ENCODE results near the gene PRTG. TPM values are rescaled to one million over a fixed set of nuclear protein-coding genes. Genes with fewer than 3 reads are reported as not detected.
A peak's percentile ranks its signal among the peaks of the same experiment; 100 is the strongest.
"Not testable (repeated sequence)": the region's sequence is repeated elsewhere in the genome, so short reads cannot be mapped to it uniquely, and the experiment has no call there.

PRTG gene
- total RNA-seq (not detected), polyA plus RNA-seq (not detected), total RNA-seq (0 to 0.60 (median 0) reads per million in 6 experiments)

DNA sequence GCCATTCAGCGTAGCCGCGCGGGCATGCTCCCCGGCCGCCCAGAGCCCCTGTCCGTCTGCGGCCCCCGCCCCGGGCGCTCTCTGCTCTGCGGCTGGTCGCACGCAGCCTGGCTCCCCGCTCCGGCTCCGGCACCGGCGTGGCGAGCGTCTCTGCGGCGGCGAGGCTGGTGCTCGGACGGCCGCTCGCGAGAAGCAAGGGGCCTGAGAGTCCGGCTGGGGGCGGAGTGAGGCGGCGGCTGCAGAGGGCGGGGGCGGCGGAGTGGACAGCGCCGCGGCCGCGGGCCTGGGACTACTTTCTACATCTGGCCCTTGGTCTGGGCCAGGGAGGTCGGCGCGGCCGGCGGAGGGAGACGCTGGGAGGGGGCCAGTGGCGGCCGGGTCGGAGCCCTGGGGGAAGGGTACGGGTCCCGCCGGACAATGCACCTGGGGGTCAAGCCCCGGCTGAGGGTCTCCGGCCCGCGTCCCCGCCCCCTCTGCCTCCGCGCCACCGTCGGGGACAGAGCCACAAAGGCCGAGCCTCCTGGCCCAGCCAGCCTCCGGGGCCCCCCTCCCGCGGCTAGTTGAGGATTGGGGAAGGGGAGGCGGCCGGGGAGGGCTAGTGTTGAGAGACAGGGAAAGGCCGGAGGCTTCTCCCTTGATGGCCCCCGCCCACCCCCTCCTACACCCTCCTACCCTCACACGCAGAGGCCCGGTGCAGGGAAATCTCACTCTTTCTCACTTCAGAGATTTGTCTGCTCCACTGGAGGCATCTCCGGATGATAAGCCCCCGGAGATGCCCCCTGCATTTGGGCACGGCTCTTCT lies at the start of gene PRTG:
Gene PRTG (minus strand): TSS at position 226 of the 802 bp plus-strand sequence. CDS start 221 bp downstream, at position 5.
- no peak for DNase-seq
- POLR2A ChIA-PET: no interaction called here
- peaks cover 2 to 6% (median 5%) of the 10 kb centered on the region in 4 donors for H3K4me1 Mint-ChIP-seq

DNA sequence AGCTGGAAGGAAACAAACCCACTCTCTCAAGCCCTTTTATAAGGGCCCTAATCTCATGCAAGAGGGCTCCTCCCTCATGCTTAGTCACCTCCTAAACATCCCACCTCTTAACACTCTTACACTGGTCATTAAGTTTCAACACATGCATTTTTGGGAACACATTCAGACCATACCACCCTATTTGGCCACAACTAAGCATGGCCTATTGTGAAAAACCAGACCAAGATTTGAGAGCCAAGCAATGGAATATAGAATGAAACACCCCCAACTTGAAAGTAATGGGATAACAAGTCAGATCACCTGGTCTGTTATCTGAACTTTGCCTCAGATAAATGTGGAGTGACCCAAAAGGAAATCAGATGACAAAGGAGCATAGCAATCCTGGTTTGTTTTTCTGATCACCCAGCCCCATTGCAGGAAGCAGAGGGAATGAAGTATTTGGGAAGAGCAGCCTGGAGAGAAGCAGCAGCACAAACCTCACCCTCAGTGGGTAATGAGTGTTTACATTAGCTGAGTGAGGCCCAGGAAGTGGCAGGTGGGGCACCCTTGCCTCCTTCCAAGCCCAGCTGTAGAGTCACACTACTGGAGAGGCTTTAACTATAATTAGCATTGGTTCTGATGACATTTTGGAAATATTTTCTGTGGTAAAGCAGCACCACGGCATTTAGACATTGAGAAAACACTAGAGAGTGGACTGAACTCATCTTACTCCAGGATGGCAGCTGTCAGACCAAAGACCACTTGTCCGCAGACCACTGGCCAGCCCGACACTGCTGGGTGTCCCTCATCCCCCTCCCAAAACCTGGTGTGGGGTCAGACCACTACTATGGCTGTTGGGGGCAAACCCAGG lies 48.8 kb upstream of the PRTG start:
- Mint-ChIP-seq H3K27ac (no peak overlapping the region), H3K4me1 (no peaks in the 10 kb centered on the region), H3K36me3 (peaks cover 0 to 5% (median 0%) of the 10 kb centered on the region in 3 donors), H3K27me3 (peaks cover 3 to 22% (median 8%) of the 10 kb centered on the region in 5 donors), H3K9me3 (peaks cover 0 to 18% (median 7%) of the 10 kb centered on the region in 9 donors), H3K4me3 (no peak overlapping the region)
- ATAC-seq: no peak
- POLR2A ChIA-PET: no interaction called here
- no peak for DNase-seq

More for the DNA sequence above, at the start of gene PRTG:
- no peak for ATAC-seq
- Mint-ChIP-seq H3K9me3 (no peaks in the 10 kb centered on the region), H3K27me3 (peaks cover 19 to 31% (median 29%) of the 10 kb centered on the region in 5 donors), H3K36me3 (no peaks in the 10 kb centered on the region), H3K4me3 (peak within 1 kb of the TSS; percentile 44 to 81 (median 75)), H3K27ac (peak within 1 kb of the TSS in 1 of 10 donors; percentile 40)

GRCh38 chr15:55789066-55789660 lies 46.2 kb upstream of the PRTG start:
- POLR2A ChIA-PET: no interaction called here
- ATAC-seq: no peak

GRCh38 chr15:55786341-55786740 lies 43.4 kb upstream of the PRTG start:
- Mint-ChIP-seq H3K36me3 (no peaks in the 10 kb centered on the region), H3K4me1 (no peaks in the 10 kb centered on the region), H3K27ac (no peak overlapping the region), H3K9me3 (peaks cover 0 to 6% (median 0%) of the 10 kb centered on the region in 9 donors), H3K4me3 (no peak overlapping the region), H3K27me3 (peaks cover 0 to 27% (median 3%) of the 10 kb centered on the region in 5 donors)
- no peak for DNase-seq
- ATAC-seq: no peak
- POLR2A ChIA-PET: interaction anchor here (0.5 kb wide), 1 partner anchor 39 kb away, joined by 6 read pairs; no protein-coding TSS in a partner anchor

More at GRCh38 chr15:55789066-55789660, 46.2 kb upstream of the PRTG start:
- peak overlapping the region in 1 of 10 donors; percentile 18 for H3K27ac Mint-ChIP-seq
- H3K4me3 Mint-ChIP-seq: no peak overlapping the region
- peaks cover 0 to 11% (median 2%) of the 10 kb centered on the region in 9 donors for H3K9me3 Mint-ChIP-seq
- peak in 8 of 10 donors; percentile 1 to 32 (median 14) for DNase-seq
- peaks cover 0 to 5% (median 0%) of the 10 kb centered on the region in 3 donors for H3K36me3 Mint-ChIP-seq
- no peaks in the 10 kb centered on the region for H3K4me1 Mint-ChIP-seq
- peaks cover 0 to 11% (median 4%) of the 10 kb centered on the region in 5 donors for H3K27me3 Mint-ChIP-seq

DNA sequence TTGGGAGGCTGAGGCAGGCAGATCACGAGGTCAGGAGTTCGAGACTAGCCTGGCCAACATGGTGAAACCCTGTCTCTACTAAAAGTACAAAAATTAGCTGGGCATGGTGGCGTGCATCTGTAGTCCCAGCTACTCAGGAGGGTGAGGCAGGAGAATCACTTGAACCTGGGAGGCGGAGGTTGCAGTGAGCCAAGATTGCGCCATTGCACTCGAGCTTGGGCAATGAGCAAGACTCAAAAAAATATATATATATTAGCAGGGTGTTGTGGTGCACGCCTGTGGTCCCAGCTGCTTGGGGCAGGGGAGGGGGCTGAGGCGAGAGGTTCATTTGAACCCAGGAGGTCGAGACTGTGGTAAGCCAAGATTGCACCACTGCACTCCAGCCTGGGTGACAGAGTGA lies 42.6 kb upstream of the PRTG start:
- POLR2A ChIA-PET, H3K4me3 Mint-ChIP-seq, DNase-seq, H3K4me1 Mint-ChIP-seq, H3K36me3 Mint-ChIP-seq, H3K9me3 Mint-ChIP-seq, ATAC-seq, H3K27ac Mint-ChIP-seq: not testable (repeated sequence)
- peaks cover 0 to 28% (median 3%) of the 10 kb centered on the region in 5 donors for H3K27me3 Mint-ChIP-seq

- H3K36me3 Mint-ChIP-seq: peaks cover 0 to 7% (median 0%) of the 10 kb centered on the region in 3 donors
- no peak for ATAC-seq
Measured at GRCh38 chr15:55784286-55784685, 41.3 kb upstream of the PRTG start.

DNA sequence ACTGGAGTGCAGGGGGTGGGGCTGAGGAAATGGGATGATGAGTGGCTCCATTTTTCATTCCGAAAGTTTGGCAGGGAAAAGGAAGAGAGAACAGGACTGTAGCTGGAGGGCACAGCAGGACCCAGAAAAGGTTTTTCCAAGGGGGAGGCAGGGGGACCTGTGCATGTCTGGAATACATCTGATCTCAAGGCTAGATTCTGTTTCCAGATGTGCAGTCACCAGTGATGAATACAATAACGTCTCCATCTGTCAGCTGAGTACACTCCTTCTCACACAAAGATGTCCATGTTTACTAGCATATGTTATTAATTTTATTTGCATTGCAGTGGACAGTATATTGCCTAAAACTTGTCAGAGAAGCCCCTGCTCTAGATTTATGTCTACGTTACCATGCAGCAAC lies 39.9 kb upstream of the PRTG start:
- Mint-ChIP-seq H3K36me3 (peaks cover 0 to 7% (median 0%) of the 10 kb centered on the region in 3 donors), H3K27me3 (peaks cover 3 to 45% (median 7%) of the 10 kb centered on the region in 5 donors), H3K4me1 (no peaks in the 10 kb centered on the region), H3K4me3 (no peak overlapping the region), H3K9me3 (peaks cover 0 to 11% (median 0%) of the 10 kb centered on the region in 9 donors), H3K27ac (no peak overlapping the region)
- DNase-seq: no peak
- POLR2A ChIA-PET: no interaction called here
- ATAC-seq: no peak

More at GRCh38 chr15:55784286-55784685, 41.3 kb upstream of the PRTG start:
- no peak overlapping the region for H3K27ac Mint-ChIP-seq
- no peak for DNase-seq
- H3K4me1 Mint-ChIP-seq: no peaks in the 10 kb centered on the region
- H3K27me3 Mint-ChIP-seq: peaks cover 3 to 41% (median 6%) of the 10 kb centered on the region in 5 donors
- POLR2A ChIA-PET: no interaction called here
- no peak overlapping the region for H3K4me3 Mint-ChIP-seq
- H3K9me3 Mint-ChIP-seq: peaks cover 0 to 11% (median 0%) of the 10 kb centered on the region in 9 donors

- Mint-ChIP-seq H3K27ac (no peak overlapping the region), H3K36me3 (peaks cover 0 to 7% (median 0%) of the 10 kb centered on the region in 3 donors)
- POLR2A ChIA-PET: no interaction called here
Measured at GRCh38 chr15:55780292-55780691, 37.3 kb upstream of the PRTG start.

GRCh38 chr15:55778932-55779331 lies 36.0 kb upstream of the PRTG start:
- Mint-ChIP-seq H3K9me3 (peaks cover 0 to 11% (median 0%) of the 10 kb centered on the region in 9 donors), H3K27ac (no peak overlapping the region), H3K4me3 (no peak overlapping the region), H3K4me1 (no peaks in the 10 kb centered on the region), H3K27me3 (peaks cover 2 to 34% (median 7%) of the 10 kb centered on the region in 5 donors), H3K36me3 (peaks cover 0 to 7% (median 0%) of the 10 kb centered on the region in 3 donors)
- DNase-seq (no peak), ATAC-seq (no peak)
- POLR2A ChIA-PET: no interaction called here

More at GRCh38 chr15:55780292-55780691, 37.3 kb upstream of the PRTG start:
- ATAC-seq (no peak), DNase-seq (no peak)
- no peak overlapping the region for H3K4me3 Mint-ChIP-seq
- no peaks in the 10 kb centered on the region for H3K4me1 Mint-ChIP-seq
- peaks cover 0 to 11% (median 0%) of the 10 kb centered on the region in 9 donors for H3K9me3 Mint-ChIP-seq
- H3K27me3 Mint-ChIP-seq: peaks cover 2 to 34% (median 7%) of the 10 kb centered on the region in 5 donors

- no peak overlapping the region for H3K4me3 Mint-ChIP-seq
Measured at GRCh38 chr15:55775316-55775715, 32.4 kb upstream of the PRTG start.

GRCh38 chr15:55774113-55774970 lies 31.4 kb upstream of the PRTG start:
- POLR2A ChIA-PET: no interaction called here
- ATAC-seq: no peak

More at GRCh38 chr15:55775316-55775715, 32.4 kb upstream of the PRTG start:
- no peaks in the 10 kb centered on the region for H3K4me1 Mint-ChIP-seq
- ATAC-seq (no peak), DNase-seq (no peak)
- peaks cover 0 to 3% (median 0%) of the 10 kb centered on the region in 9 donors for H3K9me3 Mint-ChIP-seq
- peaks cover 8 to 27% (median 13%) of the 10 kb centered on the region in 5 donors for H3K27me3 Mint-ChIP-seq
- H3K27ac Mint-ChIP-seq: no peak overlapping the region
- peaks cover 0 to 5% (median 0%) of the 10 kb centered on the region in 3 donors for H3K36me3 Mint-ChIP-seq
- POLR2A ChIA-PET: no interaction called here

More at GRCh38 chr15:55774113-55774970, 31.4 kb upstream of the PRTG start:
- Mint-ChIP-seq H3K27me3 (peaks cover 3 to 17% (median 13%) of the 10 kb centered on the region in 5 donors), H3K9me3 (peaks cover 0 to 1% (median 0%) of the 10 kb centered on the region in 9 donors), H3K4me3 (no peak overlapping the region), H3K36me3 (no peaks in the 10 kb centered on the region), H3K4me1 (no peaks in the 10 kb centered on the region), H3K27ac (no peak overlapping the region)
- peak in 7 of 10 donors; percentile 1 to 21 (median 8) for DNase-seq

All from naive thymus-derived CD8-positive, alpha-beta T cell (primary cell).